ENCODE measurements around the gene DSCAM. TPM values are rescaled to one million over a fixed set of nuclear protein-coding genes. Genes with fewer than 3 reads are reported as not detected.

The DSCAM gene
- total RNA-seq, 1 experiment from 2014 or later: 0.13 TPM

GRCh38 chr21:40699366-40699765, 147.6 kb downstream of the DSCAM start (continued):
- TF ChIP-seq GRHL2 (CRISPR knock-in tag; IDR thresholded peaks at IDR 0.05; ENCODE audit: insufficient replicate concordance, severe bottlenecking) (no peak), SOX15 (CRISPR knock-in tag; IDR thresholded peaks at IDR 0.05) (no peak)

DNA sequence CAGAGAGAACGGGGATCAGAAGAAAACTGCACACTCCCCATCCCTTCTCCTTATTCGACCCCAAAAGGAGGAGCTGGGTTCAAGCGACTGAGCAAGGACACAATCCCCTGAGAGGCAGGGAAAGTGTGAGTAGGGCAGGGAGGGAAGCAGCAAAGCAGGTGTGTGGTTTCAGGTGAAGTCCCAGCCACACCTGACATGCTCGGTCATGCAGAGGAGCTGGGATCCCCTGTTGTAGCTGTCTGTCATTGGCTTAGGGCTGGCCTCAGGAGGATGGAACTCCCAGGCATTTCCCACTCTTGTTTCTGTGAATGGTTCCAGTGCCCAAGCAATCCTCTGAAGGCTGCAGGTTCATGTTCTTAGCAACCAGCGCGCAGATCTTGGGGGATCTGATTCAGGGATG, 150.7 kb downstream of the DSCAM start:
- CTCF ChIA-PET: no interaction called here
- ATAC-seq: no peak

GRCh38 chr21:40689840-40690360, 157.1 kb downstream of the DSCAM start:
- ATAC-seq (no peak), DNase-seq (ENCODE audit: low spot score) (no peak)
- Mint-ChIP-seq H3K36me3 (no peaks in the 10 kb centered on the region), H3K4me3 (no peak overlapping the region), H3K27ac (no peak overlapping the region), H3K4me1 (peaks cover 27% of the 10 kb centered on the region), H3K27me3 (ENCODE audit: low read depth) (no peaks in the 10 kb centered on the region), H3K9me3 (no peaks in the 10 kb centered on the region)
- POLR2A ChIA-PET: no interaction called here
- TF ChIP-seq MYBL2 (CRISPR knock-in tag; IDR thresholded peaks at IDR 0.05) (no peak), KAT7 (CRISPR knock-in tag; IDR thresholded peaks at IDR 0.05; ENCODE audit: borderline replicate concordance) (no peak), TEAD4 (CRISPR knock-in tag; IDR thresholded peaks at IDR 0.05) (no peak), ERG (CRISPR knock-in tag; IDR thresholded peaks at IDR 0.05) (no peak), ZBTB21 (CRISPR knock-in tag; IDR thresholded peaks at IDR 0.05; ENCODE audit: borderline replicate concordance) (no peak), TEAD1 (CRISPR knock-in tag; IDR thresholded peaks at IDR 0.05) (no peak), SMAD4 (CRISPR knock-in tag; IDR thresholded peaks at IDR 0.05) (no peak), GRHL2 (CRISPR knock-in tag; IDR thresholded peaks at IDR 0.05; ENCODE audit: insufficient replicate concordance, severe bottlenecking) (no peak), ZSCAN18 (CRISPR knock-in tag; IDR thresholded peaks at IDR 0.05) (no peak), ZNF138 (CRISPR knock-in tag; conservative IDR thresholded peaks at IDR 0.05) (no peak)
- TF ChIP-seq, protein P1, sequence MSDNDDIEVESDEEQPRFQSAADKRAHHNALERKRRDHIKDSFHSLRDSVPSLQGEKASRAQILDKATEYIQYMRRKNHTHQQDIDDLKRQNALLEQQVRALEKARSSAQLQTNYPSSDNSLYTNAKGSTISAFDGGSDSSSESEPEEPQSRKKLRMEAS (CRISPR knock-in tag; IDR thresholded peaks at IDR 0.05): no peak
- CTCF ChIA-PET: interaction anchor here (1.0 kb wide), 1 partner anchor 71 kb away, joined by 3 read pairs; no protein-coding TSS in a partner anchor

More for the DNA sequence above, 150.7 kb downstream of the DSCAM start:
- H3K27me3 Mint-ChIP-seq (ENCODE audit: low read depth): no peaks in the 10 kb centered on the region
- no peaks in the 10 kb centered on the region for H3K36me3 Mint-ChIP-seq
- POLR2A ChIA-PET: interaction anchor here (0.6 kb wide), 1 partner anchor 137 kb away, joined by 4 read pairs; no protein-coding TSS in a partner anchor
- no peak overlapping the region for H3K4me3 Mint-ChIP-seq
- no peak overlapping the region for H3K27ac Mint-ChIP-seq
- H3K9me3 Mint-ChIP-seq: 0 out of 2 replicates have a peak, but pooled peaks cover 4% of the 10 kb centered on the region
- H3K4me1 Mint-ChIP-seq: no peaks in the 10 kb centered on the region
- no peak for DNase-seq (ENCODE audit: low spot score)
- TF ChIP-seq JUN (CRISPR knock-in tag; IDR thresholded peaks at IDR 0.05) (no peak), SOX15 (CRISPR knock-in tag; IDR thresholded peaks at IDR 0.05) (no peak), OVOL2 (CRISPR knock-in tag; IDR thresholded peaks at IDR 0.05; ENCODE audit: borderline replicate concordance) (no peak), GRHL2 (CRISPR knock-in tag; IDR thresholded peaks at IDR 0.05; ENCODE audit: insufficient replicate concordance, severe bottlenecking) (no peak), NR1H2 (CRISPR knock-in tag; IDR thresholded peaks at IDR 0.05) (no peak), NFE2L1 (CRISPR knock-in tag; IDR thresholded peaks at IDR 0.05) (no peak), NR2C2 (CRISPR knock-in tag; IDR thresholded peaks at IDR 0.05) (no peak), ZNF317 (CRISPR knock-in tag; IDR thresholded peaks at IDR 0.05; ENCODE audit: borderline replicate concordance, low read depth) (no peak), TCF7 (CRISPR knock-in tag; IDR thresholded peaks at IDR 0.05; ENCODE audit: low read depth) (no peak), MYBL2 (CRISPR knock-in tag; IDR thresholded peaks at IDR 0.05) (no peak)
- TF ChIP-seq, protein P2, sequence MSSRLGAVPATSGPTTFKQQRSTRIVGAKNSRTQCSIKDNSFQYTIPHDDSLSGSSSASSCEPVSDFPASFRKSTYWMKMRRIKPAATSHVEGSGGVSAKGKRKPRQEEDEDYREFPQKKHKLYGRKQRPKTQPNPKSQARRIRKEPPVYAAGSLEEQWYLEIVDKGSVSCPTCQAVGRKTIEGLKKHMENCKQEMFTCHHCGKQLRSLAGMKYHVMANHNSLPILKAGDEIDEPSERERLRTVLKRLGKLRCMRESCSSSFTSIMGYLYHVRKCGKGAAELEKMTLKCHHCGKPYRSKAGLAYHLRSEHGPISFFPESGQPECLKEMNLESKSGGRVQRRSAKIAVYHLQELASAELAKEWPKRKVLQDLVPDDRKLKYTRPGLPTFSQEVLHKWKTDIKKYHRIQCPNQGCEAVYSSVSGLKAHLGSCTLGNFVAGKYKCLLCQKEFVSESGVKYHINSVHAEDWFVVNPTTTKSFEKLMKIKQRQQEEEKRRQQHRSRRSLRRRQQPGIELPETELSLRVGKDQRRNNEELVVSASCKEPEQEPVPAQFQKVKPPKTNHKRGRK (CRISPR knock-in tag; IDR thresholded peaks at IDR 0.05; ENCODE audit: borderline replicate concordance): no peak
- TF ChIP-seq, protein P3, sequence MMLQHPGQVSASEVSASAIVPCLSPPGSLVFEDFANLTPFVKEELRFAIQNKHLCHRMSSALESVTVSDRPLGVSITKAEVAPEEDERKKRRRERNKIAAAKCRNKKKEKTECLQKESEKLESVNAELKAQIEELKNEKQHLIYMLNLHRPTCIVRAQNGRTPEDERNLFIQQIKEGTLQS (CRISPR knock-in tag; conservative IDR thresholded peaks at IDR 0.05): no peak
- TF ChIP-seq, protein P4, sequence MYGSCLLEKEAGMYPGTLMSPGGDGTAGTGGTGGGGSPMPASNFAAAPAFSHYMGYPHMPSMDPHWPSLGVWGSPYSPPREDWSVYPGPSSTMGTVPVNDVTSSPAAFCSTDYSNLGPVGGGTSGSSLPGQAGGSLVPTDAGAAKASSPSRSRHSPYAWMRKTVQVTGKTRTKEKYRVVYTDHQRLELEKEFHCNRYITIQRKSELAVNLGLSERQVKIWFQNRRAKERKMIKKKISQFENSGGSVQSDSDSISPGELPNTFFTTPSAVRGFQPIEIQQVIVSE (CRISPR knock-in tag; IDR thresholded peaks at IDR 0.05; ENCODE audit: borderline replicate concordance): no peak
